Gastroesophageal sphincter (tissue), 3 donors: ENCODE results near the gene PPM1G.

Experiments
- CTCF ChIP-seq, 4 experiments: fragments of 200-600 bp in 2 of 4; fragments of 450-650 bp in 2 of 4; sonication (generic) in 1 of 4; IDR thresholded peaks; one replicate each; pipeline ENCODE4 v1.5.1; 2017 to 2019; ENCODE audit warnings: antibody characterized with exemption in 4 of 4, mild to moderate bottlenecking in 2 of 4, moderate library complexity in 2 of 4
- POLR2A ChIP-seq, 2 donors: fragments of 450-650 bp; IDR thresholded peaks; one replicate each; pipeline ENCODE4 v1.6.1; 2017; ENCODE audit warnings: antibody characterized with exemption in 2 of 2, mild to moderate bottlenecking in 2 of 2, moderate library complexity in 1 of 2

- TF ChIP-seq CTCF (IDR thresholded peaks at IDR 0.05) (no peak), POLR2A (IDR thresholded peaks at IDR 0.05) (no peak)
Measured at GRCh38 chr2:27347641-27348040, 61.8 kb downstream of the PPM1G start.
